Stomach (tissue), 9 donors: ENCODE measurements around the gene SLC29A1. TPM values are rescaled to one million over a fixed set of nuclear protein-coding genes. Genes with fewer than 3 reads are reported as not detected.
A peak's percentile ranks its signal among the peaks of the same experiment; 100 is the strongest.

Experiments
- DNase-seq, 2 donors: peaks; one replicate each; pipeline versions ENCODE4 v3.0.0 to v3.0.0-alpha.2; 2013 to 2019
- H3K27ac ChIP-seq, 5 donors: fragments of 200-600 bp in 4 of 5; sonication (generic) in 4 of 5; one replicate each; pipeline ENCODE4 v1.5.1; 2013 to 2019; ENCODE audit warnings: mild to moderate bottlenecking in 1 of 5, moderate library complexity in 1 of 5
- H3K27me3 ChIP-seq, 3 donors: fragments of 200-600 bp; sonication (generic); one replicate each; pipeline ENCODE4 v1.5.1; 2017 to 2019; ENCODE audit warnings: mixed run types in 1 of 3
- H3K36me3 ChIP-seq, 4 donors: fragments of 200-600 bp; sonication (generic); 1 replicate in 3 of 4; 2 replicates in 1 of 4; pipeline ENCODE4 v1.5.1; 2016 to 2019
- H3K4me1 ChIP-seq, 4 donors: fragments of 200-600 bp; sonication (generic); one replicate each; pipeline ENCODE4 v1.5.1; 2016 to 2019
- H3K4me3 ChIP-seq, 4 donors: fragments of 200-600 bp; sonication (generic) in 3 of 4; one replicate each; pipeline ENCODE4 v1.5.1; 2016 to 2019; ENCODE audit warnings: mild to moderate bottlenecking in 1 of 4
- H3K9me3 ChIP-seq, 4 donors: fragments of 200-600 bp; sonication (generic); one replicate each; pipeline ENCODE4 v1.5.1; 2016 to 2019
- EP300 ChIP-seq: sonication (generic); formaldehyde crosslinking; IDR thresholded peaks from one replicate; pipeline ENCODE4 v1.6.1; 2017; ENCODE audit warnings: antibody characterized with exemption
- POLR2A ChIP-seq, 4 donors: fragments of 450-650 bp; IDR thresholded peaks; one replicate each; pipeline ENCODE4 v1.6.1; 2016; ENCODE audit warnings: antibody characterized with exemption in 4 of 4, control low read depth in 2 of 4, mild to moderate bottlenecking in 1 of 4, moderate library complexity in 1 of 4
- POLR2AphosphoS5 ChIP-seq, 3 donors: sonication (generic); formaldehyde crosslinking; IDR thresholded peaks; one replicate each; pipeline ENCODE4 v1.6.1; 2016; ENCODE audit warnings: antibody characterized with exemption in 3 of 3
- WGBS, 5 donors: extraction: QIAGEN DNeasy Blood & Tissue Kit in 3 of 5; methylation state at CpG; one replicate each; pipeline versions ENCODE4 v1.1.5 to v1.1.7; 2013 to 2018; 5-methylcytosine and 5-hydroxymethylcytosine counted together
- intact Hi-C: fragments of 100-400 bp; cut with DNase I; formaldehyde crosslinking; loops from one replicate; pipeline ENCODE4 v1.15.1; 2023; ENCODE audit warnings: low total_unique reads
- polyA plus RNA-seq, 3 donors: library from polyadenylated mRNA; stranded (reverse); fragments of 200-250 nt; gene quantifications; one replicate each; pipeline ENCODE4 v1.2.3, GENCODE V29; 2013
- total RNA-seq, 5 donors: library from RNA; depleted of rRNA; stranded (reverse); fragments of >200 nt; gene quantifications; one replicate each; pipeline versions ENCODE4 v1.1.0 to v1.2.3, GENCODE V29; 2014 to 2016
- TF ChIP-seq, protein P1 (sequence below), 7 experiments: fragments of 450-650 bp in 4 of 7; fragments of 200-600 bp in 3 of 7; sonication (generic) in 3 of 7; IDR thresholded peaks; one replicate each; pipeline ENCODE4 v1.5.1; 2016 to 2019; ENCODE audit warnings: antibody characterized with exemption in 7 of 7, control low read depth in 2 of 7, mild to moderate bottlenecking in 1 of 7
- donor health status: healthy with polysubstance abuse.
- donor health status: Bipolar disorder and iron deficiency.
- donor health status: healthy.

The SLC29A1 gene
- total and polyA plus RNA-seq, 8 donors, result 22.6 to 217 (median 36.2) TPM

DNA sequence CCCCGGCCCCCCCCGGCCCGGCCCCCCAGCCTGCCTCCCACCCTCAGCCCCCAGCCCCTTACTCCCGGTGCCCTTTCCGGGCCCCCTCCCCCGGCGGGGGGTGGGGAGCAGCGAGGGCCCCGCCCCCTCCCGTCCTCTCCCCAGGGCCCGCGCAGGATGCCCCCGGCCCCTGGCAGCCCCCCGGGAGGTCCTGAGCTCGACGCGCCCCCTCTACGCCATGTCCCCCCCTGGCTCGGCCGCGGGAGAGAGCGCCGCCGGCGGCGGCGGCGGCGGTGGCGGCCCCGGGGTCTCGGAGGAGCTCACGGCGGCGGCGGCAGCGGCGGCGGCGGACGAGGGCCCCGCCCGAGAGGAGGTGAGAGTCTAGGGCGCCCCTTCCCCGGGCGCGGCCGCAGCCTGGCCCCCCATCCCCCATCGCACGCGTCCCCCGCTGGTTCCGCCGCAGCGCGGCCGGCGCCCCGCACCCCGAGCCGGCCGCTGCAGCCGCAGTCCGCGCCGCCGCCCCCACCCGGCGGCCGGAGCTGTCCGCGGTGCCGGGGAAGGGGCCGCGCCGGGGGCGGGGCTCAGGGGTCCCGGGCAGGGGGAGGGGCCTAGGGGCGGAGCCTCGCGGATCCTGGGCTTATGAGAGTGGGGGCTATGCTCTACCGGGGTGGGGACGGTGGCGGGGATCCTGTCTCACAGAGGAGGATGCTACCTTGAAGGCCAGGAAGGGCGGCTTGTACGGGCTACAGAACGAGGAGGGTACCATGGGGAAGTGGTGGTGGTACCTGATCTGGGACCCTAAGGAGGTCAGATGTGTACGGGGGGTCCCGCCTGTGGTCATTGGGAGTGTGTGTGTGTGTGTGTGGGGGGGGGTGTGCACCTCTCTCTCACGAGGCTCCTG is 47.4 kb downstream of the SLC29A1 start:
- Histone ChIP-seq H3K4me3 (peak overlapping the region; percentile 46 to 58 (median 51)), H3K9me3 (no peaks in the 10 kb centered on the region), H3K27ac (no peak overlapping the region), H3K4me1 (peaks cover 14 to 22% (median 16%) of the 10 kb centered on the region in 4 donors), H3K27me3 (peaks cover 4 to 80% (median 63%) of the 10 kb centered on the region in 3 donors), H3K36me3 (no peaks in the 10 kb centered on the region)
- DNase-seq, result peak in 1 of 2 donors; percentile 69
- TF ChIP-seq POLR2AphosphoS5 (IDR thresholded peaks at IDR 0.05) (no peak), EP300 (no peak), POLR2A (IDR thresholded peaks at IDR 0.05) (no peak)
- TF ChIP-seq, protein P1, sequence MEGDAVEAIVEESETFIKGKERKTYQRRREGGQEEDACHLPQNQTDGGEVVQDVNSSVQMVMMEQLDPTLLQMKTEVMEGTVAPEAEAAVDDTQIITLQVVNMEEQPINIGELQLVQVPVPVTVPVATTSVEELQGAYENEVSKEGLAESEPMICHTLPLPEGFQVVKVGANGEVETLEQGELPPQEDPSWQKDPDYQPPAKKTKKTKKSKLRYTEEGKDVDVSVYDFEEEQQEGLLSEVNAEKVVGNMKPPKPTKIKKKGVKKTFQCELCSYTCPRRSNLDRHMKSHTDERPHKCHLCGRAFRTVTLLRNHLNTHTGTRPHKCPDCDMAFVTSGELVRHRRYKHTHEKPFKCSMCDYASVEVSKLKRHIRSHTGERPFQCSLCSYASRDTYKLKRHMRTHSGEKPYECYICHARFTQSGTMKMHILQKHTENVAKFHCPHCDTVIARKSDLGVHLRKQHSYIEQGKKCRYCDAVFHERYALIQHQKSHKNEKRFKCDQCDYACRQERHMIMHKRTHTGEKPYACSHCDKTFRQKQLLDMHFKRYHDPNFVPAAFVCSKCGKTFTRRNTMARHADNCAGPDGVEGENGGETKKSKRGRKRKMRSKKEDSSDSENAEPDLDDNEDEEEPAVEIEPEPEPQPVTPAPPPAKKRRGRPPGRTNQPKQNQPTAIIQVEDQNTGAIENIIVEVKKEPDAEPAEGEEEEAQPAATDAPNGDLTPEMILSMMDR (IDR thresholded peaks at IDR 0.05), result no peak
- WGBS, 5 donors, result 1 to 11% (median 3%) methylated on average over 3 to 85 of the region's 90 CpGs
- intact Hi-C loops, result no loop called here

DNA sequence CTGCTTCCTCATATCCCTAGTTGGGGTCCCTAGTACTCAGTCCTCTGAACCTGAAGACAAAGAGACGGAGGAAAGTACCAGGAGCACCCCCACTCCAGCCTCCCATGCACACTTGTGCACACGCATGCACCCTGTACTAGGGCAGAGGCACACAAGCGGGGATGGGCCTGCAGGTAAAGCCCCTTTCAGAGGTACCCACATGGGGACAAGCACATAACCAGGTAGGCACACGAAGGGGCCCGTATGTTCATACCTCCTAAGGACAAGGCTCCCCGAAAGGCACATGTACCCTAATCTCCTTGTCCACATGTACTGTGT is 48.0 kb downstream of the SLC29A1 start:
- Histone ChIP-seq H3K27ac (no peak overlapping the region), H3K4me3 (peak overlapping the region in 1 of 4 donors; percentile 58), H3K36me3 (no peaks in the 10 kb centered on the region), H3K27me3 (peaks cover 4 to 86% (median 69%) of the 10 kb centered on the region in 3 donors), H3K4me1 (peaks cover 18 to 26% (median 22%) of the 10 kb centered on the region in 4 donors), H3K9me3 (no peaks in the 10 kb centered on the region)
- DNase-seq, result no peak
- 76 to 87% (median 82%) methylated on average over 4 to 6 of the region's 6 CpGs for WGBS, 5 donors
- TF ChIP-seq EP300, result no peak
- no peak for TF ChIP-seq POLR2AphosphoS5 (IDR thresholded peaks at IDR 0.05)
- no peak for TF ChIP-seq POLR2A (IDR thresholded peaks at IDR 0.05)
- TF ChIP-seq, protein P1 (IDR thresholded peaks at IDR 0.05), result no peak
- intact Hi-C loops, result no loop called here

DNA sequence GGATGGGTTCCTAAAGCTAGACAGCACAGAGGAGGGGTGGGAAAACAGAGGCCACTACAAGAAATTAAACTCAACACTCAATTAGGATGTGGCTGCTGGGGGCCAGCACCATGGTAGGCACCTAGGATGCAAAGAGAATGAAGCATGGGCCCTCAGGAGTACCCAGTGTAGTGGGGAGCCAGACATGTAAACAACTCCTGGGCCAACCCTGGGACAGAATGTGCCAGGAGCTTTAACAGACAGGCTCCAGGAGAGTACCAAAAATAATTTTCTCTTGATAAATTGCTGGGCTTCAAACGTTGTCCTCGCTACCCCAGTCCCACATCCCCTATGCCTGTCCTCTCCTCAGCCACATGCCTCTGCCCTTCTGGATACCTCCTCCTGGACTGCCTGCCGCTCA is 48.5 kb downstream of the SLC29A1 start:
- intact Hi-C loops, result no loop called here
- no peaks in the 10 kb centered on the region for H3K9me3 ChIP-seq
- DNase-seq, result no peak
- WGBS, 5 donors, result 49 to 79% (median 58%) methylated on average over 3 of the region's 3 CpGs
- H3K36me3 ChIP-seq, result no peaks in the 10 kb centered on the region
- no peak overlapping the region for H3K4me3 ChIP-seq
- no peak overlapping the region for H3K27ac ChIP-seq
- peaks cover 4 to 91% (median 74%) of the 10 kb centered on the region in 3 donors for H3K27me3 ChIP-seq
- peaks cover 19 to 28% (median 25%) of the 10 kb centered on the region in 4 donors for H3K4me1 ChIP-seq
- TF ChIP-seq, protein P1 (IDR thresholded peaks at IDR 0.05), result no peak
- TF ChIP-seq EP300, result no peak
- no peak for TF ChIP-seq POLR2AphosphoS5 (IDR thresholded peaks at IDR 0.05)
- TF ChIP-seq POLR2A (IDR thresholded peaks at IDR 0.05), result no peak

DNA sequence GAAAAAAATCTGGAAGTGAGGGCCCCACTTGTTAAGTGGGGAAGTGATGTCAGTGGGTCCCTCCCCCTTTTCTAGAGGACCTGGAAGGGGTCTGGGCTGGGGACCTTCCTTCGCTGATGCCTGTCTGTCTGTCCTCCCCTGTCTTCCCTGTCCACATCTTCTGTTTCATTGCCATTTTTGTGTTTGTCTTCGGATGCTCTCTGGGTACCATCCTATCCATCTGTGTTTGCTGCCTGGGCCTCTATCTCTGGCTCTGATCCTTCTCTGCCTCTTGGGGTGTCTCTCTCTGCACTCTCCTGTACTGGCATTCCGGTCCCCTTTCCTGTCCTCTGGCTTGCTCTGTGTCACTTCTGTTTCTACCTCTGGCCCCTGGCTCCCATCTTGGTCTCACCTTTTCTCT is 49.1 kb downstream of the SLC29A1 start:
- H3K4me1 ChIP-seq, result peaks cover 19 to 28% (median 25%) of the 10 kb centered on the region in 4 donors
- no peak overlapping the region for H3K27ac ChIP-seq
- DNase-seq, result no peak
- intact Hi-C loops, result no loop called here
- WGBS, 5 donors, result 81 to 84% (median 83%) methylated on average over 3 of the region's 3 CpGs
- peaks cover 4 to 97% (median 80%) of the 10 kb centered on the region in 3 donors for H3K27me3 ChIP-seq
- no peaks in the 10 kb centered on the region for H3K9me3 ChIP-seq
- H3K4me3 ChIP-seq, result no peak overlapping the region
- H3K36me3 ChIP-seq, result no peaks in the 10 kb centered on the region
- TF ChIP-seq, protein P1 (IDR thresholded peaks at IDR 0.05), result no peak
- TF ChIP-seq POLR2AphosphoS5 (IDR thresholded peaks at IDR 0.05) (no peak), POLR2A (IDR thresholded peaks at IDR 0.05) (no peak), EP300 (no peak)
